RWPE2 (cell line): Measurements from ENCODE around the gene TBC1D1.

Experiments
- ATAC-seq: fragments of 200-7000 bp; cut with Tn5 transposase; 3 replicates; pipeline ENCODE4 v1.9.1; 2021; ENCODE audit warnings: low read depth
- DNase-seq: peaks from one replicate; pipeline ENCODE4 v3.0.0-alpha.2; 2020; ENCODE audit warnings: low spot score
- H3K27ac ChIP-seq: fragments of 450-650 bp; 2 replicates; pipeline ENCODE4 v1.5.1; 2017; ENCODE audit warnings: mild to moderate bottlenecking; ENCODE audit not compliant: poor library complexity, severe bottlenecking
- H3K27me3 ChIP-seq: fragments of 250-450 bp; sonication (Bioruptor Pico); 2 replicates; pipeline ENCODE4 v1.5.1; 2021; ENCODE audit warnings: mild to moderate bottlenecking, moderate library complexity; ENCODE audit not compliant: insufficient read depth, poor library complexity, severe bottlenecking
- H3K36me3 ChIP-seq: fragments of 250-450 bp; sonication (Bioruptor Pico); 2 replicates; pipeline ENCODE4 v1.5.1; 2020; ENCODE audit warnings: low read depth, mild to moderate bottlenecking, moderate library complexity
- H3K4me1 ChIP-seq: fragments of 250-450 bp; sonication (Bioruptor Pico); 2 replicates; pipeline ENCODE4 v1.5.1; 2021; ENCODE audit warnings: mild to moderate bottlenecking, moderate library complexity; ENCODE audit not compliant: insufficient read depth, poor library complexity, severe bottlenecking
- H3K4me3 ChIP-seq: fragments of 250-450 bp; sonication (Bioruptor Pico); 2 replicates; pipeline ENCODE4 v1.5.1; 2021; ENCODE audit warnings: mild to moderate bottlenecking, moderate library complexity; ENCODE audit not compliant: severe bottlenecking
- H3K9me3 ChIP-seq: fragments of 250-450 bp; sonication (Bioruptor Pico); 2 replicates; pipeline ENCODE4 v1.5.1; 2021; ENCODE audit warnings: mild to moderate bottlenecking, moderate library complexity; ENCODE audit not compliant: severe bottlenecking
- TF ChIP-seq, protein P1 (sequence below): fragments of 450-650 bp; IDR thresholded peaks from one replicate; pipeline ENCODE4 v1.5.1; 2017; ENCODE audit warnings: mild to moderate bottlenecking, moderate library complexity; ENCODE audit not compliant: poor library complexity, severe bottlenecking

The TBC1D1 gene

GRCh38 chr4:38094419-38094818 lies 203.5 kb downstream of the TBC1D1 start:
- no peak overlapping the region for H3K4me3 ChIP-seq
- ATAC-seq (no peak), DNase-seq (no peak)
- H3K9me3 ChIP-seq, result no peaks in the 10 kb centered on the region
- H3K4me1 ChIP-seq, result peaks cover 19% of the 10 kb centered on the region
- H3K27ac ChIP-seq, result no peak overlapping the region
- H3K36me3 ChIP-seq, result no peaks in the 10 kb centered on the region
- TF ChIP-seq, protein P1, sequence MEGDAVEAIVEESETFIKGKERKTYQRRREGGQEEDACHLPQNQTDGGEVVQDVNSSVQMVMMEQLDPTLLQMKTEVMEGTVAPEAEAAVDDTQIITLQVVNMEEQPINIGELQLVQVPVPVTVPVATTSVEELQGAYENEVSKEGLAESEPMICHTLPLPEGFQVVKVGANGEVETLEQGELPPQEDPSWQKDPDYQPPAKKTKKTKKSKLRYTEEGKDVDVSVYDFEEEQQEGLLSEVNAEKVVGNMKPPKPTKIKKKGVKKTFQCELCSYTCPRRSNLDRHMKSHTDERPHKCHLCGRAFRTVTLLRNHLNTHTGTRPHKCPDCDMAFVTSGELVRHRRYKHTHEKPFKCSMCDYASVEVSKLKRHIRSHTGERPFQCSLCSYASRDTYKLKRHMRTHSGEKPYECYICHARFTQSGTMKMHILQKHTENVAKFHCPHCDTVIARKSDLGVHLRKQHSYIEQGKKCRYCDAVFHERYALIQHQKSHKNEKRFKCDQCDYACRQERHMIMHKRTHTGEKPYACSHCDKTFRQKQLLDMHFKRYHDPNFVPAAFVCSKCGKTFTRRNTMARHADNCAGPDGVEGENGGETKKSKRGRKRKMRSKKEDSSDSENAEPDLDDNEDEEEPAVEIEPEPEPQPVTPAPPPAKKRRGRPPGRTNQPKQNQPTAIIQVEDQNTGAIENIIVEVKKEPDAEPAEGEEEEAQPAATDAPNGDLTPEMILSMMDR, result no peak
- no peaks in the 10 kb centered on the region for H3K27me3 ChIP-seq

DNA sequence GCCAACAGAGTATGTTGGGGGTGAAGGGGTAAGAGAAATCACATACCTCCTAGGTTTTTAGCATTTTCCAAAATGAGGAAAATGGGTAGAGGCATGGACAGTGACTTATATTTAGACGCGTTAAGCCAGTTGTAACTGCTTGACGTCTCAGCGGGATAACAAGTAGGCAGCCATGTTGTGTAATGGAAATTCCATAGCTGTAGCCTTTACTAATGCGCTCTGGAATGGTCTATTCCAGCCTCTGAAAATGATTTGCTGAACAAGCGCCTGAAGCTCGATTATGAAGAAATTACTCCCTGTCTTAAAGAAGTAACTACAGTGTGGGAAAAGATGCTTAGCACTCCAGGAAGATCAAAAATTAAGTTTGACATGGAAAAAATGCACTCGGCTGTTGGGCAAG lies 204.8 kb downstream of the TBC1D1 start:
- TF ChIP-seq, protein P1, result no peak
- H3K4me1 ChIP-seq, result peaks cover 31% of the 10 kb centered on the region
- H3K36me3 ChIP-seq, result no peaks in the 10 kb centered on the region
- H3K9me3 ChIP-seq, result no peaks in the 10 kb centered on the region
- H3K27ac ChIP-seq, result no peak overlapping the region
- no peak for DNase-seq
- no peaks in the 10 kb centered on the region for H3K27me3 ChIP-seq
- ATAC-seq, result no peak
- H3K4me3 ChIP-seq, result no peak overlapping the region

- DNase-seq, result no peak
- Histone ChIP-seq H3K36me3 (no peaks in the 10 kb centered on the region), H3K27ac (no peak overlapping the region), H3K4me1 (peaks cover 32% of the 10 kb centered on the region), H3K4me3 (no peak overlapping the region), H3K9me3 (no peaks in the 10 kb centered on the region), H3K27me3 (no peaks in the 10 kb centered on the region)
- TF ChIP-seq, protein P1, result no peak
- no peak for ATAC-seq
Measured at GRCh38 chr4:38097818-38098217, 206.9 kb downstream of the TBC1D1 start.

- H3K4me3 ChIP-seq, result no peak overlapping the region
- DNase-seq (no peak), ATAC-seq (no peak)
- H3K27me3 ChIP-seq, result no peaks in the 10 kb centered on the region
- H3K4me1 ChIP-seq, result peaks cover 32% of the 10 kb centered on the region
- peak overlapping the region; percentile 83 for H3K27ac ChIP-seq
- no peaks in the 10 kb centered on the region for H3K36me3 ChIP-seq
- no peaks in the 10 kb centered on the region for H3K9me3 ChIP-seq
- TF ChIP-seq, protein P1, result no peak
Measured at GRCh38 chr4:38099020-38099600, 208.2 kb downstream of the TBC1D1 start.

DNA sequence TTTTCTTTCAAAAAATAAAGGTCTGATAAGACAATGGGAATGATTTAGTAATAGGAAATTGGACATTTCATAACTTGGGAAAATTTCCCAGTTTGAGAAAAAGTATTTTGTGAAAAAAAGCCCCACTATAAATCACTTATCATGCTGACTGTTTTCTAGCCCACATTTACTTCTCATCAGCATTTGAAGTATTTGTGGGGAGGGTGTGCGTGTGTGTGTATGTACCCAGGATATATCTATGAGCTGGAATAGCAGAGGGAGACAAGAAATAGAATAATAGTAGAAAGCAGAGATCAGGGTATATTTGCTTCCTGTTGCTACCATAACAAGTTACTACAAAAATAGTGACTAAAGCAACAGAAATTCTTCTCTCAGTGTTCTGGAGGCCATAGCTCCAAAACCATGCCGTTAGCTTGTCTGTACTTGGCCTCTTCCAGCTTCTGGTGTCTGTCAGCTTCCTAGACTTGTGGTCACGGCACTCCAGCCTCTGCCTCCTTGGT lies 209.1 kb downstream of the TBC1D1 start:
- no peak for DNase-seq
- Histone ChIP-seq H3K36me3 (no peaks in the 10 kb centered on the region), H3K27ac (peak overlapping the region; percentile 83)

More for the DNA sequence above, 209.1 kb downstream of the TBC1D1 start:
- no peaks in the 10 kb centered on the region for H3K9me3 ChIP-seq
- peaks cover 32% of the 10 kb centered on the region for H3K4me1 ChIP-seq
- ATAC-seq, result peak; percentile 82
- no peak overlapping the region for H3K4me3 ChIP-seq
- TF ChIP-seq, protein P1, result no peak
- H3K27me3 ChIP-seq, result no peaks in the 10 kb centered on the region
